IMR-90 (cell line): ENCODE data around the gene SDHAF1. TPM values are rescaled to one million over a fixed set of nuclear protein-coding genes. Genes with fewer than 3 reads are reported as not detected.

ENCODE experiments used
- ATAC-seq: fragments of 200-7000 bp; cut with Tn5 transposase; 2 replicates; pipeline ENCODE4 v1.9.1; 2020; ENCODE audit warnings: low read depth, mild to moderate bottlenecking, moderate library complexity
- BruUV-seq: library from RNA; stranded (reverse); fragments of 400-500 nt; replicated peaks from 2 replicates; lab custom pipeline; 2021; lab: Mats Ljungman, UMichigan
- CTCF ChIA-PET: fragments of 300-600 bp; formaldehyde crosslinking; extraction: SDS; loops from one replicate; lab custom pipeline; 2021; ENCODE audit warnings: antibody characterized with exemption; lab: Yijun Ruan, JAX
- POLR2A ChIA-PET: fragments of 300-600 bp; sonication (Branson Sonifier 250); formaldehyde crosslinking; loops from one replicate; lab custom pipeline; 2022; ENCODE audit warnings: antibody characterized with exemption; ENCODE audit not compliant: unreplicated experiment; lab: Charles Lee
- DNase-seq: peaks from one replicate; pipeline ENCODE4 v3.0.0; 2013
- H2AFZ ChIP-seq: replicated peaks from 2 replicates; pipeline ENCODE3; 2013; ENCODE audit warnings: low read length, mild to moderate bottlenecking; ENCODE audit not compliant: poor library complexity
- H2AK5ac ChIP-seq: 2 replicates; pipeline ENCODE4 v1.6.1; 2013; ENCODE audit warnings: low read depth, low read length, inconsistent platforms
- H2AK9ac ChIP-seq: replicated peaks from 2 replicates; pipeline ENCODE3; 2013; ENCODE audit warnings: mild to moderate bottlenecking, low read depth, low read length, moderate library complexity; ENCODE audit not compliant: poor library complexity
- H2BK120ac ChIP-seq: 2 replicates; pipeline ENCODE4 v1.6.1; 2013; ENCODE audit warnings: low read depth, low read length, inconsistent platforms
- H2BK15ac ChIP-seq: 3 replicates; pipeline ENCODE4 v1.6.1; 2013; ENCODE audit warnings: low read depth, low read length, inconsistent platforms
- H2BK20ac ChIP-seq: 2 replicates; pipeline ENCODE4 v1.6.1; 2013; ENCODE audit warnings: low read depth, mild to moderate bottlenecking, inconsistent platforms, low read length, moderate library complexity
- H2BK5ac ChIP-seq: 2 replicates; pipeline ENCODE4 v1.6.1; 2013; ENCODE audit warnings: mild to moderate bottlenecking, low read depth, low read length, inconsistent platforms; ENCODE audit not compliant: poor library complexity, severe bottlenecking
- H3K14ac ChIP-seq: replicated peaks from 2 replicates; pipeline ENCODE4 v1.6.1; 2013; ENCODE audit warnings: low read depth, low read length, inconsistent platforms
- H3K18ac ChIP-seq: 2 replicates; pipeline ENCODE4 v1.6.1; 2013; ENCODE audit warnings: low read depth, low read length, control low read depth
- H3K23ac ChIP-seq: 2 replicates; pipeline ENCODE4 v1.6.1; 2013; ENCODE audit warnings: low read depth, low read length, inconsistent platforms
- H3K27ac ChIP-seq: 2 replicates; pipeline ENCODE4 v1.5.1; 2013; ENCODE audit warnings: mild to moderate bottlenecking, control low read depth, low read length; ENCODE audit not compliant: insufficient read depth
- H3K27me3 ChIP-seq: 2 replicates; pipeline ENCODE4 v1.6.1; 2013; ENCODE audit warnings: low read length; ENCODE audit not compliant: control insufficient read depth, insufficient read depth
- H3K36me3 ChIP-seq: 2 replicates; pipeline ENCODE4 v1.6.1; 2013; ENCODE audit warnings: low read length, mixed read lengths; ENCODE audit not compliant: control insufficient read depth, insufficient read depth
- H3K4ac ChIP-seq: 2 replicates; pipeline ENCODE4 v1.6.1; 2013; ENCODE audit warnings: low read depth, low read length, inconsistent platforms
- H3K4me1 ChIP-seq: 2 replicates; pipeline ENCODE4 v1.6.1; 2013; ENCODE audit warnings: low read length, mixed read lengths; ENCODE audit not compliant: control insufficient read depth, insufficient read depth
- H3K4me2 ChIP-seq: 2 replicates; pipeline ENCODE4 v1.6.1; 2013; ENCODE audit warnings: low read depth, mild to moderate bottlenecking, control low read depth, low read length, moderate library complexity
- H3K4me3 ChIP-seq: 2 replicates; pipeline ENCODE4 v1.5.1; 2013; ENCODE audit warnings: low read depth, mild to moderate bottlenecking, control low read depth, low read length, moderate library complexity; ENCODE audit not compliant: insufficient read depth
- H3K56ac ChIP-seq: 2 replicates; pipeline ENCODE4 v1.6.1; 2013; ENCODE audit warnings: low read length, inconsistent platforms; ENCODE audit not compliant: insufficient read depth; ENCODE audit errors: extremely low read depth
- H3K79me1 ChIP-seq, 2 experiments: 2 replicates each; pipeline ENCODE4 v1.6.1; 2013; ENCODE audit warnings: low read length in 2 of 2, inconsistent platforms in 1 of 2, low read depth in 1 of 2
- H3K9ac ChIP-seq: 2 replicates; pipeline ENCODE4 v1.6.1; 2013; ENCODE audit warnings: low read depth, low read length, control low read depth
- H3K9me1 ChIP-seq: 2 replicates; pipeline ENCODE4 v1.6.1; 2013; ENCODE audit warnings: low read length, inconsistent platforms; ENCODE audit not compliant: insufficient read depth
- H3K9me3 ChIP-seq: 2 replicates; pipeline ENCODE4 v1.6.1; 2013; ENCODE audit warnings: low read length; ENCODE audit not compliant: control insufficient read depth, insufficient read depth
- H4K20me1 ChIP-seq: 2 replicates; pipeline ENCODE4 v1.6.1; 2013; ENCODE audit warnings: low read length, inconsistent platforms; ENCODE audit not compliant: insufficient read depth
- H4K5ac ChIP-seq: 2 replicates; pipeline ENCODE4 v1.6.1; 2013; ENCODE audit warnings: mild to moderate bottlenecking, low read depth, low read length, control low read depth
- H4K8ac ChIP-seq, 2 experiments: 2 replicates each; pipeline ENCODE4 v1.6.1; 2013; ENCODE audit warnings: low read depth in 2 of 2, low read length in 2 of 2, control low read depth in 1 of 2, inconsistent platforms in 1 of 2
- H4K91ac ChIP-seq: 2 replicates; pipeline ENCODE4 v1.6.1; 2013; ENCODE audit warnings: low read depth, low read length, inconsistent platforms; ENCODE audit not compliant: insufficient read depth
- BHLHE40 ChIP-seq: fragments of 150-350 bp; IDR thresholded peaks from 2 replicates; pipeline ENCODE4 v1.6.1; 2016; ENCODE audit warnings: mild to moderate bottlenecking, low read depth, low read length
- CEBPB ChIP-seq: IDR thresholded peaks from 2 replicates; pipeline ENCODE4 v1.6.1; 2012; ENCODE audit warnings: low read depth, low read length, improper control_type of control experiment
- CHD1 ChIP-seq: IDR thresholded peaks from 2 replicates; pipeline ENCODE4 v1.6.1; 2012; ENCODE audit warnings: low read depth, low read length, improper control_type of control experiment
- CTCF ChIP-seq: conservative IDR thresholded peaks from 2 replicates; pipeline ENCODE4 v1.5.1; 2012; ENCODE audit warnings: mild to moderate bottlenecking, low read depth, low read length, improper control_type of control experiment
- ELK1 ChIP-seq: fragments of 150-350 bp; IDR thresholded peaks from 2 replicates; pipeline ENCODE4 v1.6.1; 2016; ENCODE audit warnings: low read depth, mild to moderate bottlenecking, low read length, moderate library complexity, borderline replicate concordance
- FOS ChIP-seq: fragments of 150-350 bp; IDR thresholded peaks from 2 replicates; pipeline ENCODE4 v1.6.1; 2016; ENCODE audit warnings: low read depth, low read length
- MAFK ChIP-seq: IDR thresholded peaks from 2 replicates; pipeline ENCODE4 v1.6.1; 2012; ENCODE audit warnings: low read depth, low read length, improper control_type of control experiment
- MAZ ChIP-seq: IDR thresholded peaks from 2 replicates; pipeline ENCODE4 v1.6.1; 2012; ENCODE audit warnings: low read depth, mild to moderate bottlenecking, low read length, improper control_type of control experiment, moderate library complexity, borderline replicate concordance
- MXI1 ChIP-seq: IDR thresholded peaks from 2 replicates; pipeline ENCODE4 v1.6.1; 2012; ENCODE audit warnings: low read depth, mild to moderate bottlenecking, low read length, moderate library complexity, borderline replicate concordance
- NFE2L2 ChIP-seq: fragments of 150-350 bp; IDR thresholded peaks from 2 replicates; pipeline ENCODE4 v1.6.1; 2016; ENCODE audit warnings: low read depth, mild to moderate bottlenecking, low read length
- POLR2A ChIP-seq: IDR thresholded peaks from 2 replicates; pipeline ENCODE4 v1.6.1; 2012; ENCODE audit warnings: mild to moderate bottlenecking, low read depth, low read length
- RAD21 ChIP-seq: IDR thresholded peaks from 2 replicates; pipeline ENCODE4 v1.6.1; 2012; ENCODE audit warnings: low read length, improper control_type of control experiment
- RCOR1 ChIP-seq: IDR thresholded peaks from 2 replicates; pipeline ENCODE4 v1.6.1; 2012; ENCODE audit warnings: mild to moderate bottlenecking, low read length, improper control_type of control experiment; ENCODE audit not compliant: insufficient replicate concordance
- RFX5 ChIP-seq: IDR thresholded peaks from 2 replicates; pipeline ENCODE4 v1.8.0; 2012; ENCODE audit warnings: low read depth, mild to moderate bottlenecking, low read length, moderate library complexity
- SMC3 ChIP-seq: fragments of 150-350 bp; IDR thresholded peaks from 2 replicates; pipeline ENCODE4 v1.6.1; 2016; ENCODE audit warnings: low read depth, mild to moderate bottlenecking, antibody characterized with exemption, low read length, moderate library complexity
- USF2 ChIP-seq: fragments of 150-350 bp; IDR thresholded peaks from 2 replicates; pipeline ENCODE4 v1.6.1; 2017; ENCODE audit warnings: mild to moderate bottlenecking, antibody characterized with exemption, low read length, low read depth
- WGBS, 2 experiments: methylation state at CpG; one replicate each; pipeline versions ENCODE4 v1.1.5 to v1.1.7; 2013; ENCODE audit warnings: missing lambda C conversion rate in 2 of 2; ENCODE audit not compliant: insufficient read length in 1 of 2; ENCODE audit errors: extremely low coverage in 2 of 2; 5-methylcytosine and 5-hydroxymethylcytosine counted together
- dilution Hi-C: fragments of 300-500 bp; cut with HindIII; formaldehyde crosslinking; loops from one replicate; pipeline ENCODE4 v1.14.3; 2018; ENCODE audit warnings: low sequenced_read_pairs; ENCODE audit not compliant: unreplicated experiment
- in situ Hi-C: fragments of 300-500 bp; cut with MboI; formaldehyde crosslinking; loops from 3 replicates; pipeline ENCODE4 v1.14.3; 2019; ENCODE audit warnings: low sequenced_read_pairs, inconsistent platforms, mixed read lengths
- intact Hi-C: fragments of 100-400 bp; cut with micrococcal nuclease; formaldehyde crosslinking; loops from 2 replicates; pipeline ENCODE4 v1.10.0; 2022
- polyA plus RNA-seq, 3 experiments: library from polyadenylated mRNA; depleted of rRNA; stranded (reverse); fragments of >200 nt; gene quantifications; 2 replicates each; pipeline ENCODE4 v1.2.3, GENCODE V29; 2012; ENCODE audit warnings: low replicate concordance in 1 of 3
- total RNA-seq: library from RNA; depleted of rRNA; stranded (reverse); fragments of >200 nt; gene quantifications from 2 replicates; pipeline ENCODE4 v1.2.3, GENCODE V29; 2012

SDHAF1 gene
- total and polyA plus RNA-seq, 2 of the 4 experiments (the other 2 are of a cell fraction), result 4.8 to 9.9 TPM

GRCh38 chr19:36023432-36023831 lies 28.4 kb downstream of the SDHAF1 start:
- Histone ChIP-seq H4K5ac (no peak overlapping the region), H2AFZ (no peak overlapping the region), H3K36me3 (peaks cover 70% of the 10 kb centered on the region), H3K4ac (no peak overlapping the region), H3K9me1 (peaks cover 6% of the 10 kb centered on the region; the same call in 1 of the 2 replicates), H2AK9ac (no peak overlapping the region), H3K27me3 (no peaks in the 10 kb centered on the region), H3K4me1 (no peaks in the 10 kb centered on the region), H2BK120ac (no peak overlapping the region), H3K18ac (no peak overlapping the region), H2BK20ac (no peak overlapping the region), H3K4me3 (no peak overlapping the region), H2BK5ac (no peak overlapping the region), H4K8ac (no peak overlapping the region), H2AK5ac (no peak overlapping the region), H3K9me3 (no peaks in the 10 kb centered on the region), H4K20me1 (no peaks in the 10 kb centered on the region; the same call in 1 of the 2 replicates), H3K4me2 (no peak overlapping the region), H3K27ac (no peak overlapping the region), H3K56ac (no peak overlapping the region), H3K9ac (no peak overlapping the region), H3K23ac (no peak overlapping the region), H3K14ac (no peak overlapping the region), H2BK15ac (no peak overlapping the region), H4K91ac (no peak overlapping the region), H3K79me1 (peaks cover 0 to 3% of the 10 kb centered on the region in 2 experiments; a peak in 2 of 4 replicates)
- no peak for DNase-seq
- no peak for TF ChIP-seq MAZ
- TF ChIP-seq BHLHE40, result no peak
- TF ChIP-seq RCOR1, result no peak
- no peak for TF ChIP-seq POLR2A
- no peak for TF ChIP-seq CHD1
- no peak for TF ChIP-seq USF2
- TF ChIP-seq SMC3, result no peak
- no peak for TF ChIP-seq CEBPB
- TF ChIP-seq MAFK, result no peak
- TF ChIP-seq ELK1, result no peak
- no peak for TF ChIP-seq MXI1
- TF ChIP-seq FOS, result no peak
- no peak for TF ChIP-seq CTCF
- TF ChIP-seq RFX5, result no peak
- no peak for TF ChIP-seq RAD21
- TF ChIP-seq NFE2L2, result no peak
- no CpG with 5 or more reads among the region's 5 CpGs for WGBS, 2 experiments
- ATAC-seq, result no peak
- POLR2A ChIA-PET, result no interaction called here
- CTCF ChIA-PET, result no interaction called here
- BruUV-seq, result no TSS peak
- intact Hi-C loops (no loop called here), in situ Hi-C loops (no loop called here), dilution Hi-C loops (no loop called here)
